Chondrocyte (in vitro differentiated cells): Measurements from ENCODE around the gene RAB17. TPM values are rescaled to one million over a fixed set of nuclear protein-coding genes. Genes with fewer than 3 reads are reported as not detected.

Source experiments
- DNase-seq: peaks from one replicate; pipeline ENCODE4 v3.0.0; 2021; ENCODE audit warnings: mixed read lengths, low spot score
- H3K27ac Mint-ChIP-seq: one replicate; pipeline ENCODE4 v1.8.0; 2021; ENCODE audit warnings: mild to moderate bottlenecking, moderate library complexity, mixed read lengths; ENCODE audit not compliant: unreplicated experiment
- H3K27me3 Mint-ChIP-seq: 2 replicates; pipeline ENCODE4 v1.8.0; 2021; ENCODE audit warnings: low read depth, mixed read lengths
- H3K36me3 Mint-ChIP-seq: 2 replicates; pipeline ENCODE4 v1.8.0; 2021; ENCODE audit warnings: low read depth, mixed read lengths
- H3K4me1 Mint-ChIP-seq: 2 replicates; pipeline ENCODE4 v1.8.0; 2021; ENCODE audit warnings: low read depth, mild to moderate bottlenecking, mixed read lengths
- H3K4me3 Mint-ChIP-seq: one replicate; pipeline ENCODE4 v1.8.0; 2021; ENCODE audit warnings: mild to moderate bottlenecking, moderate library complexity, mixed read lengths; ENCODE audit not compliant: unreplicated experiment
- H3K9me3 Mint-ChIP-seq: 2 replicates; pipeline ENCODE4 v1.8.0; 2021; ENCODE audit warnings: low read depth, mixed read lengths
- CTCF ChIP-seq: fragments of 200-600 bp; sonication (generic); IDR thresholded peaks from 2 replicates; pipeline ENCODE4 v1.5.0; 2021; ENCODE audit warnings: antibody characterized with exemption, mild to moderate bottlenecking, moderate library complexity
- total RNA-seq: library from RNA; stranded (reverse); gene quantifications from 3 replicates; pipeline ENCODE4 v1.2.1, GENCODE V29; 2021

Gene RAB17
- total RNA-seq, 1 donor from 2014 or later: 0.25 TPM

DNA sequence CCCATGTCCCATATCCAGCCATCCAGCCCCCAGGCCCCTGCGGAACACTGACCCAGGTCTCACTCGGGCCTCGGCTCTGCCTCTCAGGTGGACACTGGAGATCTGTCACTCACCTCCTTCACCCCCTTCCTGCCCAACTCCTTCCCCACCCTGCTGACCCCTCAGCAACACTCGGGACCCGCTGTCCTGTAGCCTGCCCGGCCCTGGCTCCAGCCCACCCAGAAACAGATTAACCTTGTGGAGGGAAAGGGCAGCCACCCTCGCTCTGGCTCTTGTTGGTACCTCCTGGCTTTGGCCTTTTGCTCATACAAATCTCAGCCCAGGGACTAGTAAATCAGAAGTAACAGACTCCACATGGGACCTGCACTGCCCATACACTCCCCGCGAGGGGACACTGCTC, 53.9 kb downstream of the RAB17 start:
- H3K9me3 Mint-ChIP-seq: peaks cover 2% of the 10 kb centered on the region
- TF ChIP-seq CTCF: no peak
- no peak overlapping the region for H3K27ac Mint-ChIP-seq
- no peaks in the 10 kb centered on the region for H3K27me3 Mint-ChIP-seq
- no peak for DNase-seq
- peaks cover 1% of the 10 kb centered on the region for H3K36me3 Mint-ChIP-seq
- H3K4me3 Mint-ChIP-seq: no peak overlapping the region
- peaks cover 6% of the 10 kb centered on the region for H3K4me1 Mint-ChIP-seq

DNA sequence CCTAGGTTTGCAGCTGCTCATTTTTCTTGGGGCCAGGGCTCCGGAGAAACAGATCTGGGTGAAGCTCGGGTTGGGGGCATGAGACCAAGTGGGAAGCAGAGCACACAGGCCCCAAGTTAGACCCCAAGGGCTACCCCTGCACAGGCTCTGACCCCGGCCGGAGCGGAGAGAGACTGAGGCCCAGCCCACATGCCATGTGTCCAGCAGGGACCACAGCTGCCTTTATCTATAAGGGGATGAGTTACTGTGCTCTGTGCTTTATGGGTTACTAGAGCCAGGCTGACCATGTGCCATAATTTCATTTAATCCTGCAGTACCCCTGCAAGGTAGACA, 54.5 kb downstream of the RAB17 start:
- Mint-ChIP-seq H3K4me1 (peaks cover 5% of the 10 kb centered on the region), H3K36me3 (no peaks in the 10 kb centered on the region), H3K4me3 (no peak overlapping the region), H3K27ac (no peak overlapping the region), H3K9me3 (no peaks in the 10 kb centered on the region), H3K27me3 (no peaks in the 10 kb centered on the region)
- no peak for TF ChIP-seq CTCF
- DNase-seq: no peak

DNA sequence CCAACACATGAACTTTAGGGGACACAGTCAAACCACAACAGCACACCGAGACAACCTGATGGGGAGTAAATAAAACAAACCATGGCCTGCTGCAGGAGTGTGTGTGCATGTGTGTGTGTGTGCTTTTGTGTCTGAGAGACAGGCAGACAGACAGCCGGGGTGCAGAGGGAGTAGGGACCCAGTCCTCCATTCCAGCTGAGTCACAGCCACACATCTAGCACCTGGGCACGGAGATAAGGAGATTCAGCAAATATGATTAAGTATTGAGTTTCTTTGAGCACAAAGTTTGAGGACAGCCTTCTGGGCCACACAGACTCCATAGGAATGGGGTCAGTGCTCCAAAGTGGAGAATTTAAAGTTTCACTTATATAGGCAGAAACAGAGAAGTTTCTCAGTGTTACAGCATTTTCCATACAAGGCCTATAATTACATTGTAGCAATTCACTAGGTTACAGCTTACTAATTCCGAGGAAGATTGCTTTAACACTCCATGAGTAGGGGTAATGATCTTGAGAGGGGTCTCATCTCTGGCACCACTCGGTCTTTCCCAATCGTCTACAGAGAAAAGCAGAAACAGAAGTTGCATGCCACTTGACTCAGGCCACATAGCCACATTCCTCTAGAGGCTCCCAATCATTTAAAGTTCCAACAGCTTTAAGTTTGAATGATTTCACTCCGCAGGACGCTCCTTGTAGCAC, 55.0 kb downstream of the RAB17 start:
- no peaks in the 10 kb centered on the region for H3K27me3 Mint-ChIP-seq
- no peaks in the 10 kb centered on the region for H3K9me3 Mint-ChIP-seq
- TF ChIP-seq CTCF: no peak
- no peaks in the 10 kb centered on the region for H3K4me1 Mint-ChIP-seq
- H3K27ac Mint-ChIP-seq: no peak overlapping the region
- H3K36me3 Mint-ChIP-seq: no peaks in the 10 kb centered on the region
- no peak overlapping the region for H3K4me3 Mint-ChIP-seq
- DNase-seq: no peak

- no peaks in the 10 kb centered on the region for H3K9me3 Mint-ChIP-seq
- no peak for TF ChIP-seq CTCF
- no peak for DNase-seq
- H3K4me1 Mint-ChIP-seq: no peaks in the 10 kb centered on the region
- H3K27ac Mint-ChIP-seq: no peak overlapping the region
- no peaks in the 10 kb centered on the region for H3K27me3 Mint-ChIP-seq
- no peak overlapping the region for H3K4me3 Mint-ChIP-seq
- H3K36me3 Mint-ChIP-seq: no peaks in the 10 kb centered on the region
These were observed 56.2 kb downstream of the RAB17 start for GRCh38 chr2:237534380-237534779.

GRCh38 chr2:237533668-237534161, 56.8 kb downstream of the RAB17 start:
- H3K4me3 Mint-ChIP-seq: no peak overlapping the region
- no peaks in the 10 kb centered on the region for H3K9me3 Mint-ChIP-seq
- H3K27ac Mint-ChIP-seq: no peak overlapping the region
- no peak for TF ChIP-seq CTCF
- H3K27me3 Mint-ChIP-seq: no peaks in the 10 kb centered on the region
- H3K4me1 Mint-ChIP-seq: no peaks in the 10 kb centered on the region
- no peaks in the 10 kb centered on the region for H3K36me3 Mint-ChIP-seq
- DNase-seq: no peak
